GM12872 (cell line): ENCODE data around the gene TLN1.

ENCODE experiments used
- TF ChIP-seq, protein P1 (sequence below): IDR thresholded peaks from 3 replicates; pipeline ENCODE4 v1.5.1; 2011; ENCODE audit warnings: low read depth, mild to moderate bottlenecking, low read length, moderate library complexity; ENCODE audit not compliant: insufficient read depth

The TLN1 gene

DNA sequence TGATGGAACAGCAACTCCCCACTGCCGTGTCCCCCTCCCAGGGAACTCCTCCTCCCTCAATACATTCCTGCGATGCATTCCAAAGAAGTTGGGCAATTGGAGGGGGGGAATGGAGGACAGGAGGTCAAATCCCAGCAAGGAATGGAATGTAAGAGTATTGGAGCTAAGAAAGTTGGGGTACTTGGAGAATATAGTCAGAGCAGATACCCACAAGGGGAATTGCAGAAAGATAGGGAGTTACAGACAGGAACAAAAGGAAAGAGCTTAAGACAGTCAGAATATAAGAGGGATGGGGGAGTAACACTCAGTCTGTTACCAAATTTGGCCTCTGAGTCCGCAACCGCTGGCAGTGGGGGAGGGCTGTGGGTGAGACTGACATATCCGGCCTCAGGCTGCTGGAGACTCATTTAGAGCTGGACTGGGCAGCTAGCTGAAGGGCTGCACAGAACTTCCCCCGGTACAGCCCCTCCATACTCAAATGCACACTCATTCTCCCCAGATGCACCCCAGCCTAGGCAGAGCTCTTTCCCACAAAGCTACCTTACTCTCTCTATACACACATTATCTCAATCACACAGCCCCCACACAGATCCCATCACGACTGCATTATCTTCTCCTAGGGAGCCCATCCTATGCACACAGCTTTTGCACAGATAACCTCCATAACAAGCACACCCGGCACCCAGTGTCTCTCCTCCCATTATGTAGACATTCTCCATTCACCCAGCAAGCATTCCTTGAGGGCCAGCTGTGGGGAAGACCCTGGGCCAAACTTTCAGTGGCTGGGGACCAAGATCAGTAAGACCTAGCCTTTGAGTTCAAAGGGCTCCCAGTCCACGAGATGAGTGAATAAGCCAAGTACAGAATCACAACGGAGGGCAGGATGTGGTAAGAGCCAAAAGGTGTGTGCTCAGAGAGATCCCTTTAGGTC, 3.7 kb downstream of the TLN1 start:
- TF ChIP-seq, protein P1, sequence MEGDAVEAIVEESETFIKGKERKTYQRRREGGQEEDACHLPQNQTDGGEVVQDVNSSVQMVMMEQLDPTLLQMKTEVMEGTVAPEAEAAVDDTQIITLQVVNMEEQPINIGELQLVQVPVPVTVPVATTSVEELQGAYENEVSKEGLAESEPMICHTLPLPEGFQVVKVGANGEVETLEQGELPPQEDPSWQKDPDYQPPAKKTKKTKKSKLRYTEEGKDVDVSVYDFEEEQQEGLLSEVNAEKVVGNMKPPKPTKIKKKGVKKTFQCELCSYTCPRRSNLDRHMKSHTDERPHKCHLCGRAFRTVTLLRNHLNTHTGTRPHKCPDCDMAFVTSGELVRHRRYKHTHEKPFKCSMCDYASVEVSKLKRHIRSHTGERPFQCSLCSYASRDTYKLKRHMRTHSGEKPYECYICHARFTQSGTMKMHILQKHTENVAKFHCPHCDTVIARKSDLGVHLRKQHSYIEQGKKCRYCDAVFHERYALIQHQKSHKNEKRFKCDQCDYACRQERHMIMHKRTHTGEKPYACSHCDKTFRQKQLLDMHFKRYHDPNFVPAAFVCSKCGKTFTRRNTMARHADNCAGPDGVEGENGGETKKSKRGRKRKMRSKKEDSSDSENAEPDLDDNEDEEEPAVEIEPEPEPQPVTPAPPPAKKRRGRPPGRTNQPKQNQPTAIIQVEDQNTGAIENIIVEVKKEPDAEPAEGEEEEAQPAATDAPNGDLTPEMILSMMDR, result no peak

DNA sequence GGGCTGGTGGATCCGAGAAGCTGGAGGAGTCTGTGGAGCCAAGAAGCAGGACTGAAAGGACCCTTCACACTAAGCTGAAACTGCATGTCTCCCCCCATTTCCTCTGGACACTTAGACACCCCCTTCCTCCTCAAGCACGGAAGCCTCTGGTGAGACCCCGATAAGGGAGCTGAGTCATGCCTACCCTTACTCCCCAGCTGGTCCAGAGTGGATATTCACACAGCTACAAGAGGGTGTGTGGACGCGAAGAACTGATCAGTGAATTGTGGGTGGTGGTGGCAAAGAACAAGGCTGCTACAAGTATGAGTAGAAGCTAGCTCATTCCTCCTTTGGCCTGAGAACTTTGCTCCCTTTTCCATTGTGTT, 4.3 kb downstream of the TLN1 start:
- TF ChIP-seq, protein P1, result no peak

DNA sequence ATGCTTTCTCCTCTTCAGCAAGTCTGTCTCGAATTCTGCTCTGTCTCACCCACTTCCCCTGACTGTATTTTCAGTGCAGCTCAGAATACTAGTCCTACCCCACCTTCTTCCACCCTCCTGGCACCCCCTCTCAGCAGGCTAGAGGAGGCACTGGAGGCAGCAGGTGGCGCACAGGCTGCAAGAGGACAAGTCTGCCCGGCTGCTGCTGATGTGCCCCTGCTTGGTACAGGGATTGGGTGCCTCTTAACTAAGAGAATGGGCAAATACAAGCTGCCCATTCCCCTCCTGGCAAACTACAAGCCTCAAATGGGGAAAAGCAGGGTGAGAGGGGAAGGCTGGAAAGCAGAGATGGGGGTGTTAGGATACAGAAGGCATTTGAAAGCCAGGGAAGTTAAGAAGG, 5.1 kb downstream of the TLN1 start:
- TF ChIP-seq, protein P1, result peak; percentile 44

DNA sequence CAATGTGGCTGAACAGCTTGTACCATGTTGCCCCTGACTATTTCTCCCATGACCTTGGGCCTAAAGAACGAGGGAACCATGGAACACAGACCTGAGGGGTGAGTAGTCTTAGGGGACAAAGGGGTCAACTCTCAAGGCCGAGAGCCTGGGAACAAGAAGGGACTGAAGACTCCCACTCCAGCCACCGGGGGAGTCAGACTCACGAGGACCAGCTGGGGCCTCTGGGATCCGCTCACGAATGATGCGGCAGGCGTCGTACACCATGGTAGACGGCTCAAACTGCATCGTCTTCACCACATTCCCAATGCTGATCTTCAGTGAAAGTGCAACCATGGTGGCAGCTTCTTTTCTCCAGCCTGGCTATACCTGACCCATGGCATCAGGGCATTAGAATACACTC, 6.6 kb downstream of the TLN1 start:
- TF ChIP-seq, protein P1, result 0 out of 3 replicates have a peak, but pooled peaks have one; percentile 4

DNA sequence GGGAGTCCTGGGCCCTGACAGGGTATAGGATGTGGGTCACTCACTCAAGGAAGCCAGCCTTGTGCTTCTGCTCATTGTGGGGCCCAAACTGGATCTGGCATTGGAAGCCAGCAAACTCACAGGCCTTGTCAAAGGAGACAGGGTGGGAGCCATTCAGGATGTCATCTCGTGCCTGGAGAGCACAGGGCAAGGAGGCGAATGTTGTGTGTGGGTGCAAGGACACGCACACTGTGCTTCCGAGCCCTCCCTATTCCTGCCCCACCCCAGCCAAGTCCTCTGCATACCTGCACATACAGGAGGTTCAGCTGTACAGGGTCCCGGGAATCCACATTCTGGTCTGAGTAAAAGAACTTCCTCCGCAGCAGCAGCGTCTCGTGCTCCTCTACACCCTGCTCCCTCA, 8.1 kb downstream of the TLN1 start:
- TF ChIP-seq, protein P1, result no peak

DNA sequence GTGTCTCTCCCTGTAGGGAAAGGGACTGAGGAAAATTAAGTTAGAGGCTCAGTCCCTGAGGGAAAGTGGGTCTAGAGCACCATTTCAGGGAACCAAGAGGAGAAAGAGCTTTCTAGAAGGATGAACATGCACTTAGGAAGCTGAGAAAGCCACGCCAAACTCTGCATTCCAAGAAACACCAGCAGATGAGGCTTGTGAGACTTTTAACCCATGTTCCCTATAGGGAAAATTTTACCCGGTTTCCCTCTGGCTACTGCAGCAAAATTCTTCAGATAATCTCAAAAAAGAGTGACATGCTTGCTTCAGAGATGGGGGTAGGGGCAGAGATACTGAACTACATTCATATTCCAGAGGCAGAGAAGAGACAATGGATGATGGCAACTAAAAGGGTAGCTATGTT, 8.6 kb downstream of the TLN1 start:
- TF ChIP-seq, protein P1, result no peak

DNA sequence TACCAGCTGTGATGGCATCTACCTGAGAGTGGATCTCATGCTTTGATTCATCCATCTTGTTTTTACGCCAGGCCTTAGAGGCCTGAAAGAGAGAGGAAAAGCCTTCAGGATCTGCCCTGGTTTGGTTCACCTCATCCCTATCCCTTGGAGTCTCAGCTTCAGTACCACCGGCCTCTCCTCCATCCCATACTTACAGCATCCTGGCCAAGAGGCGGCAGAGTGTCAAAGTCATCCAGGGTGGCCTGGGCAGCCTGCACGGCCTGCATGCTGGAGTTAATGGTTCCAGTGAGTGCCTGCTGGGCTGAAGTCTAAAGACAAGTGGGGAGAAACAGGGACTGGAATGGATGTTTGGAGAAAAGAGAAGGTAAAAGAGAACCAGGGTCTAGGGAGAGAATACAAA, 12.4 kb downstream of the TLN1 start:
- TF ChIP-seq, protein P1, result no peak
